Stimulated activated CD8-positive, alpha-beta memory T cell treated with anti-CD3 and anti-CD28 coated beads, Interleukin-15, amount 100 ng/mL, for 48 hours (primary cell): ENCODE results near the gene OR2D2.
"Not testable (repeated sequence)": the region's sequence is repeated elsewhere in the genome, so short reads cannot be mapped to it uniquely, and the experiment has no call there.

ENCODE experiments used
- DNase-seq, 2 donors: peaks; one replicate each; pipeline ENCODE4 v3.0.0-alpha.2; 2020; ENCODE audit warnings: low read depth in 2 of 2

Gene OR2D2

DNA sequence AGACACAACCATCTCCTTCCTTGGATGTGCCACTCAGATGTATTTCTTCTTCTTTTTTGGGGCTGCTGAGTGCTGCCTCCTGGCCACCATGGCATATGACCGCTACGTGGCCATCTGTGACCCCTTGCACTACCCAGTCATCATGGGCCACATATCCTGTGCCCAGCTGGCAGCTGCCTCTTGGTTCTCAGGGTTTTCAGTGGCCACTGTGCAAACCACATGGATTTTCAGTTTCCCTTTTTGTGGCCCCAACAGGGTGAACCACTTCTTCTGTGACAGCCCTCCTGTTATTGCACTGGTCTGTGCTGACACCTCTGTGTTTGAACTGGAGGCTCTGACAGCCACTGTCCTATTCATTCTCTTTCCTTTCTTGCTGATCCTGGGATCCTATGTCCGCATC is 15.4 kb downstream of the OR2D2 start:
- no peak for DNase-seq

DNA sequence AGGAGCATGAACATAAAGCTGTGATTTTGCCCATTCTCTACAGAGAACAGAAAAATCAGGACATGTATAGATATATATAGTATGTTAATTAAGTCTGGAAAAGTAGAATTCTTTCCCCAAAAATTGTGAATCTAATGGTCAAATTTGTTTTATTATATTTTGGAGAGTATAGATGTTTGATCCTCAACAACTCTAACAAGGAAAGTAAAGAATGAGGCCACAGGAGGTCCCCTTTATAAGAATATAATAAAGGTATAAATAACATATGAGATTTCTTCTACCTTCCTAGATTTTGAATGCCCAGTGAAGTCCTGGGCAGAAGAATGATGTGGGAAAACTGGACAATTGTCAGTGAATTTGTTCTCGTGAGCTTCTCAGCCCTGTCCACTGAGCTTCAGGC is 16.0 kb downstream of the OR2D2 start, which contains the start of gene OR10A4:
Gene OR10A4, plus strand, starts transcription at position 301 of the 400 bp plus-strand sequence. Its CDS starts 23 bp downstream, at position 324.
- no peak for DNase-seq

DNA sequence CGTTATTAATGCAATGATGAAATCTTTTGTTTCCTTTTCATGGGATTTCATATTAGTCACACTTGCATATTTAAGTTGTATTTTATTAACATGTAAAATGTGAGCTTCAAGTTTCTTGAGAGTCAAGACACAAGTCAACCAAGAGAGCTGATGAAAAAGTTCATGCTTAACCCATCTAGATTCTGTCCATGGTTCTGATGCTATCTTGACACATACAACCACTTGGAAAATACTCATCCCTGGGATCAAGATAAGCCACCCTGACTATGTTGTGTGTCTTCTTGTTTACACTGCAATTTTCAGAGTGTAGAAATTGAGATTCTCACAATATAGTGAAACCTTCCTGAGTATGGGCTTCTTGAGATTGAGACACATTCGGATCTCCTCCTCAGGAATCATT is 16.5 kb downstream of the OR2D2 start:
- DNase-seq, result no peak

DNA sequence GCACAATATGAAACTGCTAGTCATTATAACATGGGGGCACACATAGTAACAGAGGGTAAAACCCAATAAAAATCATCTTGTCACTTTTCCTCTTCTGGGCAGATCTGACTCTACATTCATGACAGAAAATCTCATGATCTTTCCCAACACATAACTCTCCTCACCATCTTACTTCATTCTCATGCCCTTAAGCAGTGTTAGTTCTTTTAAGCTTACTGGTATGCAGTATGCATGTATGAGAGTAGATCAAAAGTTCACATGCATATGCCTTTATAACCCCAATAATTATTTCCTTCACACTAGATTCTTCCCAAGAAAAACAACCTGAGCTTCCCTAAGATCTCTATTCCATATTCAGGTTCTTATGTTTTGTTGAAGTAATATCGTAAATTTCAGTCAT is 21.0 kb downstream of the OR2D2 start:
- no peak for DNase-seq

DNA sequence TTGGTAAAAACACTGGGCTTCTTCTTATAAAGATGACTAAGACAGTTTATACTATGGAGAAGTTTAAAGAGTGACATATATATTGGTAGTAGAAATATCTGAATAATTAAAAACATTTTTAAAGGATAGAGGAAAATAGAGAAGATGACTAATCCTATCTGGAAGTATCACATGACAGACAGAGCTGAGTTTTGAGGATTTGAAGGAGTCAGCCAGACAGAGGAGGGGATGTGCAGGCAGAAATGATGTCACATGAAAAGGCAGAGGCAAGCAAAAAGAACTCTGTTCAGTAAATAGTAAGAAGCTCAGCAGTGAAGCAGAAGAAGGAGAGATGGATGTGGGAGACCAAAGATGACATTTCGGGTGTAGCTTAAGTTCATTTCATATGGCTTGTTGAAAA is 27.9 kb downstream of the OR2D2 start:
- no peak for DNase-seq

DNA sequence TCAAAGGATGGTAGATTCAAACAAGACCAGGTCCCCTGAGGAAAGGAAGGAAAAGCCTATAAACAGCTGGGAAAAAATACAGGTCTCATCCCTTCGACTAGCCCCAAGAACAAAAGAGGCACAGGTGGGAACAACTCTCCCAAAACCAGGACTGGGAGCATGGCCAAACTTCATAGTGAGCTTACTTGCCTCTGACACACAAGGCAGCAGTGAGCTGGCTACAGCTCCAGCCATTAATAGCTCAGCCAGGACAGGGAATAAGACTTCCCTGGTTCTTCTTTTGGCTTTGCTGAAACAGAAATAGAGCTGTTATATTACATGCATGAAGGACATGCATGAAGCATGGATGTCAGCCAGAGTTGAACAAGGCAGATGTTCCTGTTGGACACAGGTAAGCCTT is 29.3 kb downstream of the OR2D2 start, which contains the start of gene OR10A2:
Gene OR10A2, plus strand, starts transcription at position 97 of the 400 bp plus-strand sequence. CDS start 6,698 bp downstream, outside the sequence.
- DNase-seq, result no peak

DNA sequence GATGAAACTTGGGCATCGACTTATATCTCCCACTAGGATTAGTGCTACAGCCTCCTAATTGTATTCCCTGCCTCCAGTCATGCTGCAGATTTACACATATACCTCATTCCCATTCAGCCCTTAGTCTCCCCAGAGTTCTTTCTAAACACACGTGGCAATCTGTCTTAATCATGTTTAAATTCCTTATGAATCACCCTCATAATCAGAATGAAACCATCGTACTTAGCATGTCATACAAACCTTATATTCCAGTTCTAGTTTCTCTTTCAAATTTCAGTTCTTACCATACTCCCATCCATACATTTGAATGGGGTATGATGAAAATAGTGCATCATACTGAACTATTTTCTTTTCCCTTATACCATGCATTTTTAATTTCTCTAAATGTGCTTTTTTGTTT is 35.4 kb downstream of the OR2D2 start:
- DNase-seq, result no peak

DNA sequence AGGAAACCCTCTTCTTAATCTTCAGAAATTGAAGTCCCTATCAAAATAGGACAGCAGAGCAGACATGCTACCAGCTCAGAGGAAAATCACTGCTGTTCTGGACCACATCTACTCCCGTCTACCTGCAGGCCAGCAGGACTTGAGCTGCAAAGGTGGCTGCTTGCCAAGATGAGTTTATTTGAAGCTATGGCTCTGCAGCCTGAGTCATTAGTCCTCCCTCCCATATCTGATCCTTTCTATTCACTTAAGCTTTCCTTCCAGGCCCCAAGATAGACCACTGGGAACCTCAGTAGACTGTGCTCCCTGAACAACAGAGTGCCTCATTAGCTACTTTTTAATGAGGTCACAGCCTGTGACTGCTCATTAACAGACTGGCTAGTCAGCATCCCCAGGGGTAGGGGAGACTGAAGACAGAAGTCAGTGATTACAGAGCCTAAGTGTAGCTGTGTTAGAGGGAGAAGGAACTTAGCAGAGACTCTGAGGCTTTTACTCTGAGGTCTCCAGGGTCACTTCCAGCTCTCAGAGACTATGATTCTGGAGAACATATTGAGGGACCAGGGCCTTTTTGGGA is 36.2 kb downstream of the OR2D2 start:
- no peak for DNase-seq

DNA sequence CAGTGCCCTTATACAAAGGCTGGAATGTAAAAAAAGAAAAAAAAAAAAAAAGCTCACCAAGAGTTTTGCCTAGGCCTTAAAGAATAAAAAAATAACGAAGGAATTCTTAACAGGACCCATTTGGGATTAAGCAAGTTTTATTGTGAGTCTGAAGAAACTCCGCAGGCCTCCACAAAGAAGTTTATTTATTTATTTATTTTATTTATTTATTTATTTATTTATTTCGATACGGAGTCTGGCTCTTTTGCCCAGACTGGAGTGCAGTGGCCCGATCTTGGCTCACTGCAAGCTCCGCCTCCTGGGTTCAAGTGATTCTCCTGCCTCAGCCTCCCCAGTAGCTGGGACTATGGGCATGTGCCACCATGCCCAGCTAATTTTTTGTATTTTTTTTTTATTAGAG is 37.5 kb downstream of the OR2D2 start:
- DNase-seq, result not testable (repeated sequence)

DNA sequence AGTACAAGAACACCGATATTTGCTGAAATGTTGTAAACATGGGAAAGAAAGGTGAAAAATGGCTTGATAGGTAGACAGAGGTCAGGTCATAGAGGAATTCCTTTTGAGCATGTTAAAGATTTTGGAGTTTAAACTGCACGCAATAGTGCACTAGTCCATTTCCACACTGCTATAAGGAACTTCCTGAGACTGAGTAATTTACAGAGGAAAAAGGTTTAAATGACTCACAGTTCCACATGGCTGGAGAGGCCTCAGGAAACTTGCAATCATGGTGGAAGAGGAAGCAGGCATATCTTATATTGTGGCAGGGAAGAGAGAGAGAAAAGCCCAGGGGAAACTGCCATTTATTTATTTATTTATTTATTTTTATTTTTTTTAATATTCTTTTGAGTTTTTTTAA is 41.8 kb downstream of the OR2D2 start:
- DNase-seq, result no peak

DNA sequence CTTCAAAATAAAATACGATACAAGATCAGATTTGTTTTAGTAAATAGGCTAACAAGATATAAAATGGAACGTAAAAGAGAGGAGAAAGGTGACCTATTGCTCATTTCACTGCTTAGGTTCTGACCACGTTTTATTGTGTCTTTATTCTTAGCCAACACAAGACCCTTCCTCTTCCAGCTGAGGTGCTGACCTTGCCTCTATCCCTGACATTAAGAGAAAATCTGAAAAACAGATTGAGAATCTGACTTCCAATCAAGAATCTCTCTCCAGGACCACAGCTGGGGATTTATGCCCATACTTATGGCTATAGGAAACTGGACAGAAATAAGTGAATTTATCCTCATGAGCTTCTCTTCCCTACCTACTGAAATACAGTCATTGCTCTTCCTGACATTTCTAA is 46.9 kb downstream of the OR2D2 start, which contains the start of gene OR10A5:
Gene OR10A5, plus strand, starts transcription at position 301 of the 400 bp plus-strand sequence. Its CDS starts 0 bp downstream, at position 301.
- DNase-seq, result no peak

DNA sequence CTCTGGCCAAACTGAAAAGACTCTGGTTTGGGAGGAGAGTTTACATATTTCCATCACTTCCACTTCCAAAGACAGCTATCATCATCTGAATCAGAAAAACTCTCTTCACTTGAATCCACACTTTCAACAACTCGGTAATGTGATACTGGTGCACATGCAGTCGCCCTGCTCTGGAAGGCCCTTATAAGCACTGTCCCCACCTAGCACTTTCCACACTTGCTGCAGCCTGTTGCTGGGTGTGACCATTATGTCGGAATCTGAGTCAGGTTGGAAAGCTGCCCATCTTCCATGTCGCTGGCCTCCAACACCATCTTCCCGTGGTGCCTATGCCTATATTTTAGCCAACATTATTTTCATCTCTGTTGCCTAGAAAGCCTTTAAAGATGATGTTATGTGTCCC is 47.9 kb downstream of the OR2D2 start:
- no peak for DNase-seq

DNA sequence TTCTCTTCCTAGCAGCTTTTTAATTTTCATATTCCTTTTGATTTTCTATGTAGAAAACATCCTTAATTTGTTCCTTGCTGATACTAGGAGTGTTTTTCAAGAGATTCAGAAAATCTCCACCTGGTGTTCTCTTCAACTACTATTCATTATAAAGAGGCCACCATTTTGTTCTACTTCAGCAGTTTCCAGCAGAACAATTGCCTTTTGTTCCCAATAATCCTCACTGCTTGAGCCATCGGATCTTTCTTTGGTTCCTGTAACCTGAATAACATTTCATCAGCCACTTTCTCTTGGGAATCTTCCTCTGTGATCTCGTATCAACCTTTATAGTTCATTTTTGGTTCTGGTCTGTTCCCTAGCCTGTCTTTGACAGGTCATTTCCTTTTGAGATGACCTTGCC is 48.6 kb downstream of the OR2D2 start:
- DNase-seq, result no peak

DNA sequence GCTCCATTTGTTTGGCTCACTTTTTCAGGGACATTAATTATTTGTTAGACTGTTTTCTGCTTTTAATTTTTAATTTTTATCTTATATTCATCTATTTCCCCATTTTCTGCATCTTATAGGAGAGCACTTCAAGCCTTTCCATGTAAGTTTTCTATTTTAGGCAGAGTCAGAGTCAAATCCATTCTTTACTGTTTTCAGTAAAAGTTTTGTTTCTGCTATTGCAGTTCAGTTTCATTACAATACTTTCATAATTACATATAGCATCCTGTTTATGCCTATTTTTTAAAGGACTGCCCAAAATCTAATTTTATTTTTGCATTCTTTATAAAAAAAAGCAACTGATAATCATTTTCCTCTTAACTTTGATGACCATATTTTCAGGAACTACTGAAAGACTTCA is 50.6 kb downstream of the OR2D2 start:
- DNase-seq, result no peak
